Esophagus muscularis mucosa (tissue), 4 donors: ENCODE data around the gene TCF7L2. TPM values are rescaled to one million over a fixed set of nuclear protein-coding genes. Genes with fewer than 3 reads are reported as not detected.
A peak's percentile ranks its signal among the peaks of the same experiment; 100 is the strongest.

Source experiments
- DNase-seq: peaks from one replicate; pipeline ENCODE4 v3.0.0-alpha.2; 2017; ENCODE audit errors: extremely low spot score
- H3K27ac ChIP-seq, 4 donors: fragments of 200-600 bp; sonication (generic); replicated peaks in 1 of 4; 1 replicate in 3 of 4; 2 replicates in 1 of 4; pipeline ENCODE4 v1.5.1; 2016 to 2019; ENCODE audit warnings: mild to moderate bottlenecking in 1 of 4
- H3K27me3 ChIP-seq, 4 donors: fragments of 200-600 bp; sonication (generic); one replicate each; pipeline versions ENCODE4 v1.5.1 to v1.6.0; 2016 to 2019
- H3K36me3 ChIP-seq, 4 donors: fragments of 200-600 bp; sonication (generic); one replicate each; pipeline ENCODE4 v1.5.1; 2016 to 2019
- H3K4me1 ChIP-seq, 4 donors: fragments of 200-600 bp; sonication (generic); one replicate each; pipeline ENCODE4 v1.5.1; 2016 to 2019
- H3K4me3 ChIP-seq, 4 donors: fragments of 200-600 bp; sonication (generic); 1 replicate in 2 of 4; 2 replicates in 2 of 4; pipeline ENCODE4 v1.5.1; 2016 to 2019; ENCODE audit warnings: mild to moderate bottlenecking in 4 of 4, moderate library complexity in 1 of 4
- H3K9me3 ChIP-seq, 4 donors: fragments of 200-600 bp; sonication (generic); 1 replicate in 3 of 4; 2 replicates in 1 of 4; pipeline ENCODE4 v1.5.1; 2016 to 2019
- EP300 ChIP-seq: sonication (generic); formaldehyde crosslinking; IDR thresholded peaks from one replicate; pipeline ENCODE4 v1.6.1; 2017; ENCODE audit warnings: antibody characterized with exemption
- POLR2A ChIP-seq: fragments of 450-650 bp; IDR thresholded peaks from one replicate; pipeline ENCODE4 v1.6.1; 2017; ENCODE audit warnings: antibody characterized with exemption, moderate library complexity, mild to moderate bottlenecking, low read depth
- POLR2AphosphoS5 ChIP-seq, 2 donors: sonication (generic); formaldehyde crosslinking; IDR thresholded peaks; one replicate each; pipeline ENCODE4 v1.6.1; 2017; ENCODE audit warnings: antibody characterized with exemption in 2 of 2
- WGBS: methylation state at CpG from one replicate; pipeline ENCODE4 v1.1.5; 2018; 5-methylcytosine and 5-hydroxymethylcytosine counted together
- intact Hi-C: fragments of 100-400 bp; cut with DNase I; formaldehyde crosslinking; loops from one replicate; pipeline ENCODE4 v1.15.1; 2023
- total RNA-seq, 4 donors: library from RNA; depleted of rRNA; stranded (reverse); fragments of >200 nt; gene quantifications; one replicate each; pipeline versions ENCODE4 v1.1.0 to v1.2.1, GENCODE V29; 2016
- TF ChIP-seq, protein P1 (sequence below), 3 experiments: fragments of 200-600 bp in 2 of 3; fragments of 450-650 bp in 1 of 3; sonication (generic) in 2 of 3; IDR thresholded peaks; one replicate each; pipeline ENCODE4 v1.5.1; 2017 to 2019; ENCODE audit warnings: antibody characterized with exemption in 3 of 3, mild to moderate bottlenecking in 2 of 3, moderate library complexity in 1 of 3

Gene TCF7L2
- total RNA-seq, 4 donors from 2014 or later = 7.8 to 24.1 (median 19.2) TPM

DNA sequence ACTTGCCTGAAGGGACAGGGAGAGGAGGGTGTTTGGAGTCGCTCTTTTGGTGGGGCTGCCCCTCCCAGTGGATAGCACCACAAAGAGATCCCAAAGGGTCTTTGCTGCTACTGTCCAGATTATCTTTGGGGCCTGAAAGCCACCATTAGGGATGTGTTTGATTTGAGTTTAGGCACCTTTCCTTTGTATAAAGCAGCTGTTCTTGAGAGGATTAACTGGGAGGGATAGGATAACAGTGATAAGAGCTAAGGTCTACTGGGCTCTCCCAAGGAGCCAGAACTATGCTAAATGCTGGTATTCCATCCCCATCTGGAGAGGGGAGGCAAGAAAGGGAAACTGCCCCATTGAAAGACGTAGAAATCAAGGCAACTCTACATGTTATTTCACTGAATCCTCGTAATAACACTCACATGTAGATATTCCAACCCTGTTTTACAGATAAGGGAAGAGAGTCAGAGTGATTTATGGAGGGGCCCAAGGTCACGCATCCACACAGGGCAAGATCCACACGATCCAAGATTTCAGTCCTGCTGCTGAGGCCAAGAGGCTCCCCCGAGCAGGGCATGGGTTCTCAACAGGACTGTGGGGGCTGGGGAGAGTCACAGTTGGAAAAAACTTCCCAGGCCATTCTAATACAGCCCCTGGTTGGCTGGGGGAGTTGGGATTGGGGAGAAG, 11.1 kb upstream of the TCF7L2 start:
- WGBS = 87% methylated on average over 6 of the region's 6 CpGs
- Histone ChIP-seq H3K27ac (no peak overlapping the region), H3K4me1 (no peaks in the 10 kb centered on the region), H3K36me3 (no peaks in the 10 kb centered on the region), H3K4me3 (no peak overlapping the region), H3K27me3 (no peaks in the 10 kb centered on the region), H3K9me3 (no peaks in the 10 kb centered on the region)
- DNase-seq = no peak
- TF ChIP-seq POLR2AphosphoS5 (IDR thresholded peaks at IDR 0.05) (no peak), EP300 (no peak)
- TF ChIP-seq, protein P1, sequence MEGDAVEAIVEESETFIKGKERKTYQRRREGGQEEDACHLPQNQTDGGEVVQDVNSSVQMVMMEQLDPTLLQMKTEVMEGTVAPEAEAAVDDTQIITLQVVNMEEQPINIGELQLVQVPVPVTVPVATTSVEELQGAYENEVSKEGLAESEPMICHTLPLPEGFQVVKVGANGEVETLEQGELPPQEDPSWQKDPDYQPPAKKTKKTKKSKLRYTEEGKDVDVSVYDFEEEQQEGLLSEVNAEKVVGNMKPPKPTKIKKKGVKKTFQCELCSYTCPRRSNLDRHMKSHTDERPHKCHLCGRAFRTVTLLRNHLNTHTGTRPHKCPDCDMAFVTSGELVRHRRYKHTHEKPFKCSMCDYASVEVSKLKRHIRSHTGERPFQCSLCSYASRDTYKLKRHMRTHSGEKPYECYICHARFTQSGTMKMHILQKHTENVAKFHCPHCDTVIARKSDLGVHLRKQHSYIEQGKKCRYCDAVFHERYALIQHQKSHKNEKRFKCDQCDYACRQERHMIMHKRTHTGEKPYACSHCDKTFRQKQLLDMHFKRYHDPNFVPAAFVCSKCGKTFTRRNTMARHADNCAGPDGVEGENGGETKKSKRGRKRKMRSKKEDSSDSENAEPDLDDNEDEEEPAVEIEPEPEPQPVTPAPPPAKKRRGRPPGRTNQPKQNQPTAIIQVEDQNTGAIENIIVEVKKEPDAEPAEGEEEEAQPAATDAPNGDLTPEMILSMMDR (IDR thresholded peaks at IDR 0.05) = no peak
- intact Hi-C loops = no loop called here

- intact Hi-C loops = no loop called here
- peak overlapping the region in 1 of 4 donors; percentile 5 for H3K27ac ChIP-seq
- no peaks in the 10 kb centered on the region for H3K9me3 ChIP-seq
- 37% methylated on average over 5 of the region's 5 CpGs for WGBS
- TF ChIP-seq EP300 (no peak), POLR2AphosphoS5 (IDR thresholded peaks at IDR 0.05) (no peak), POLR2A (no peak)
- TF ChIP-seq, protein P1 (IDR thresholded peaks at IDR 0.05) = no peak
- no peaks in the 10 kb centered on the region for H3K36me3 ChIP-seq
- DNase-seq = no peak
- no peak overlapping the region for H3K4me3 ChIP-seq
- H3K27me3 ChIP-seq = no peaks in the 10 kb centered on the region
- peaks cover 3 to 25% (median 18%) of the 10 kb centered on the region in 4 donors for H3K4me1 ChIP-seq
Measured at GRCh38 chr10:112945811-112946210, 4.2 kb upstream of the TCF7L2 start.

- Histone ChIP-seq H3K27me3 (no peaks in the 10 kb centered on the region), H3K36me3 (no peaks in the 10 kb centered on the region), H3K27ac (no peak overlapping the region), H3K4me1 (peaks cover 3 to 25% (median 18%) of the 10 kb centered on the region in 4 donors), H3K4me3 (no peak overlapping the region), H3K9me3 (no peaks in the 10 kb centered on the region)
- 92% methylated on average over 2 of the region's 3 CpGs for WGBS
- intact Hi-C loops = no loop called here
- no peak for DNase-seq
- TF ChIP-seq POLR2A = no peak
- no peak for TF ChIP-seq EP300
- no peak for TF ChIP-seq POLR2AphosphoS5 (IDR thresholded peaks at IDR 0.05)
- TF ChIP-seq, protein P1 (IDR thresholded peaks at IDR 0.05) = no peak
Measured at GRCh38 chr10:112946649-112947048, 3.4 kb upstream of the TCF7L2 start.

DNA sequence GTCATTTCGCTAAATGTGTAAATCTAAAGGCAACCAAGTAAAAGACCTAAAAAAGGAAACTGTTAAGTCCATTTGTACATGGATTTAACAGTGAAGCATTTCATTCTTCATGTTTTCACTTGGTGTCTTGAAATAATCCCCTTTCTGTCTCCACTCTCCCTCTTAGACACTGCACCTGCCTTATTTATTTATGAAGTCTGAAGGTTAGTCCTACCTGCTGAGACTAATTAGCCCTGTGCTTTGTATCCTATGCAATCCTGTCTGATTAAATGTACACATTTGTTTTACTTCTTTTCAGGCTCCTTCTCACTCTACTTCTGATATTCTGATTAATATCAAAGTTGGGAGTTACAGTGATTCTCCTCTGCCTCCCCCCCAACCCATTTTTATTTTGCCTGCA, 1.9 kb upstream of the TCF7L2 start:
- Histone ChIP-seq H3K4me1 (peaks cover 3 to 28% (median 25%) of the 10 kb centered on the region in 4 donors), H3K27me3 (no peaks in the 10 kb centered on the region), H3K4me3 (no peak overlapping the region), H3K36me3 (no peaks in the 10 kb centered on the region), H3K9me3 (no peaks in the 10 kb centered on the region), H3K27ac (peak overlapping the region in 2 of 4 donors; percentile 90 to 91)
- TF ChIP-seq POLR2A (no peak), POLR2AphosphoS5 (IDR thresholded peaks at IDR 0.05) (no peak), EP300 (no peak)
- TF ChIP-seq, protein P1 (IDR thresholded peaks at IDR 0.05) = no peak
- WGBS = 96% methylated on average over 1 of the region's 1 CpG
- intact Hi-C loops = no loop called here
- no peak for DNase-seq
